ENCODE data around the gene GIMAP4. TPM values are rescaled to one million over a fixed set of nuclear protein-coding genes. Genes with fewer than 3 reads are reported as not detected.

Gene GIMAP4
- total and polyA plus RNA-seq, 2 donors (not counting 1 experiment from before 2014, with no cell fraction given): 0.27 to 0.66 TPM

- intact Hi-C loops (cut with micrococcal nuclease): no loop called here
- no peaks in the 10 kb centered on the region for H3K9me3 Mint-ChIP-seq (ENCODE audit: insufficient read depth)
- Histone ChIP-seq H2AFZ (ENCODE audit: insufficient read depth, low read depth, low read length, poor library complexity, severe bottlenecking) (no peak overlapping the region), H3K27ac (ENCODE audit: low read length in 2 of 2) (no peak overlapping the region), H4K20me1 (ENCODE audit: control insufficient read depth, insufficient read depth, low read length, poor library complexity, severe bottlenecking) (no peaks in the 10 kb centered on the region), H3K4me3 (ENCODE audit: control extremely low read depth in 1 of 5, extremely low read depth in 1 of 5, insufficient read depth in 1 of 5, low read depth in 2 of 5, low read length in 4 of 5) (no peak overlapping the region), H3K9me3 (ENCODE audit: control extremely low read depth in 1 of 3, control insufficient read depth in 2 of 3, insufficient read depth in 1 of 3, low read length in 2 of 3) (no peaks in the 10 kb centered on the region), H3K9ac (ENCODE audit: low read length) (no peak overlapping the region), H3K4me2 (replicated peaks; ENCODE audit: low read depth, low read length, poor library complexity, severe bottlenecking) (no peak overlapping the region), H3K27me3 (replicated peaks in 1 of 4; ENCODE audit: control extremely low read depth in 1 of 4, control insufficient read depth in 3 of 4, insufficient read depth in 4 of 4, low read length in 3 of 4) (peaks cover 0 to 2% (median 0%) of the 10 kb centered on the region in 4 experiments), H3K4me1 (ENCODE audit: control insufficient read depth in 2 of 2, insufficient read depth in 2 of 2, low read length in 2 of 2) (no peaks in the 10 kb centered on the region), H3K79me2 (ENCODE audit: control insufficient read depth, insufficient read depth, low read length) (no peaks in the 10 kb centered on the region), H3K36me3 (replicated peaks in 1 of 2; ENCODE audit: control extremely low read depth in 1 of 2, control insufficient read depth in 1 of 2, extremely low read depth in 1 of 2, insufficient read depth in 2 of 2, low read length in 1 of 2) (no peaks in the 10 kb centered on the region)
- H3K4me1 Mint-ChIP-seq: no peaks in the 10 kb centered on the region
- H3K4me3 Mint-ChIP-seq: no peak overlapping the region
- H3K27me3 Mint-ChIP-seq: peaks cover 21% of the 10 kb centered on the region
- DNase-seq: no peak
- H3K27ac Mint-ChIP-seq: no peak overlapping the region
- CTCF ChIA-PET: no interaction called here
- POLR2A ChIA-PET: no interaction called here
- ATAC-seq (ENCODE audit: low read depth): no peak
- no CpG with 5 or more reads among the region's 3 CpGs for WGBS (ENCODE audit: insufficient coverage)
- TF ChIP-seq EZH2 (IDR thresholded peaks at IDR 0.05; ENCODE audit: borderline replicate concordance, insufficient read depth, low read depth, low read length, poor library complexity, severe bottlenecking) (no peak), CTCF (IDR thresholded peaks at IDR 0.05) (no peak)
Measured at GRCh38 chr7:150580638-150581394, 13.6 kb downstream of the GIMAP4 start.

- no peaks in the 10 kb centered on the region for H3K9me3 ChIP-seq (ENCODE audit: control extremely low read depth in 1 of 3, control insufficient read depth in 2 of 3, insufficient read depth in 1 of 3, low read length in 2 of 3)
- H3K27me3 Mint-ChIP-seq: peaks cover 15% of the 10 kb centered on the region
- H3K9me3 Mint-ChIP-seq (ENCODE audit: insufficient read depth): no peaks in the 10 kb centered on the region
- no peak for TF ChIP-seq CTCF (IDR thresholded peaks at IDR 0.05)
- TF ChIP-seq EZH2 (IDR thresholded peaks at IDR 0.05; ENCODE audit: borderline replicate concordance, insufficient read depth, low read depth, low read length, poor library complexity, severe bottlenecking): no peak
- no peak overlapping the region for H3K4me3 Mint-ChIP-seq
- H3K9ac ChIP-seq (ENCODE audit: low read length): no peak overlapping the region
- no peak overlapping the region for H2AFZ ChIP-seq (ENCODE audit: insufficient read depth, low read depth, low read length, poor library complexity, severe bottlenecking)
- ATAC-seq (ENCODE audit: low read depth): no peak
- H3K27me3 ChIP-seq (replicated peaks in 1 of 4; ENCODE audit: control extremely low read depth in 1 of 4, control insufficient read depth in 3 of 4, insufficient read depth in 4 of 4, low read length in 3 of 4): peaks cover 0 to 2% (median 0%) of the 10 kb centered on the region in 4 experiments
- intact Hi-C loops (cut with micrococcal nuclease): no loop called here
- no peaks in the 10 kb centered on the region for H3K79me2 ChIP-seq (ENCODE audit: control insufficient read depth, insufficient read depth, low read length)
- POLR2A ChIA-PET: no interaction called here
- WGBS (ENCODE audit: insufficient coverage): 93% methylated on average over 7 of the region's 7 CpGs
- no peaks in the 10 kb centered on the region for H3K36me3 ChIP-seq (replicated peaks in 1 of 2; ENCODE audit: control extremely low read depth in 1 of 2, control insufficient read depth in 1 of 2, extremely low read depth in 1 of 2, insufficient read depth in 2 of 2, low read length in 1 of 2)
- no peak overlapping the region for H3K4me3 ChIP-seq (ENCODE audit: control extremely low read depth in 1 of 5, extremely low read depth in 1 of 5, insufficient read depth in 1 of 5, low read depth in 2 of 5, low read length in 4 of 5)
- CTCF ChIA-PET: no interaction called here
- no peak for DNase-seq
- H3K27ac Mint-ChIP-seq: no peak overlapping the region
- H3K4me2 ChIP-seq (replicated peaks; ENCODE audit: low read depth, low read length, poor library complexity, severe bottlenecking): no peak overlapping the region
- peaks cover 5% of the 10 kb centered on the region for H3K4me1 Mint-ChIP-seq
- no peaks in the 10 kb centered on the region for H3K4me1 ChIP-seq (ENCODE audit: control insufficient read depth in 2 of 2, insufficient read depth in 2 of 2, low read length in 2 of 2)
- no peak overlapping the region for H3K27ac ChIP-seq (ENCODE audit: low read length in 2 of 2)
- no peaks in the 10 kb centered on the region for H4K20me1 ChIP-seq (ENCODE audit: control insufficient read depth, insufficient read depth, low read length, poor library complexity, severe bottlenecking)
Measured at GRCh38 chr7:150585199-150585598, 18.0 kb downstream of the GIMAP4 start.
